ENCODE results near the gene MED4. TPM values are rescaled to one million over a fixed set of nuclear protein-coding genes. Genes with fewer than 3 reads are reported as not detected.
A peak's percentile ranks its signal among the peaks of the same experiment; 100 is the strongest.

MED4 gene
- total RNA-seq, 2 experiments from 2014 or later, result 45.8 to 50.1 TPM

- intact Hi-C loops (cut with micrococcal nuclease), result no loop called here
- H3K27me3 Mint-ChIP-seq (ENCODE audit: low read depth), result no peaks in the 10 kb centered on the region
- CTCF ChIA-PET, result no interaction called here
- no peaks in the 10 kb centered on the region for H3K4me1 Mint-ChIP-seq (ENCODE audit: low read depth)
- DNase-seq, result no peak
- H3K9me3 Mint-ChIP-seq, result no peaks in the 10 kb centered on the region
- peaks cover 34% of the 10 kb centered on the region for H3K36me3 Mint-ChIP-seq (ENCODE audit: low read depth)
- no peak overlapping the region for H3K27ac Mint-ChIP-seq
- no peak overlapping the region for H3K4me3 Mint-ChIP-seq
Measured at GRCh38 chr13:48054601-48055000, 40.3 kb downstream of the MED4 start.

GRCh38 chr13:48050550-48050949 is 44.4 kb downstream of the MED4 start:
- intact Hi-C loops (cut with micrococcal nuclease), result no loop called here
- Mint-ChIP-seq H3K27ac (no peak overlapping the region), H3K4me1 (ENCODE audit: low read depth) (no peaks in the 10 kb centered on the region), H3K9me3 (no peaks in the 10 kb centered on the region), H3K36me3 (ENCODE audit: low read depth) (peaks cover 28% of the 10 kb centered on the region), H3K27me3 (ENCODE audit: low read depth) (no peaks in the 10 kb centered on the region), H3K4me3 (no peak overlapping the region)
- CTCF ChIA-PET, result interaction anchor here (3.4 kb wide), 1 partner anchor 13 kb away, joined by 16 read pairs; the partner anchor contains the start of gene NUDT15
- no peak for DNase-seq

- no peak overlapping the region for H3K4me3 Mint-ChIP-seq
- peaks cover 27% of the 10 kb centered on the region for H3K36me3 Mint-ChIP-seq (ENCODE audit: low read depth)
- CTCF ChIA-PET, result no interaction called here
- no peaks in the 10 kb centered on the region for H3K9me3 Mint-ChIP-seq
- H3K4me1 Mint-ChIP-seq (ENCODE audit: low read depth), result peaks cover 39% of the 10 kb centered on the region
- H3K27ac Mint-ChIP-seq, result peak overlapping the region; percentile 80
- no peak for DNase-seq
- no peaks in the 10 kb centered on the region for H3K27me3 Mint-ChIP-seq (ENCODE audit: low read depth)
- intact Hi-C loops (cut with micrococcal nuclease), result loop anchor here (1.0 kb wide), 1 partner anchor 725 kb away; no protein-coding TSS in a partner anchor
Measured at GRCh38 chr13:48043789-48044503, 51.0 kb downstream of the MED4 start.

DNA sequence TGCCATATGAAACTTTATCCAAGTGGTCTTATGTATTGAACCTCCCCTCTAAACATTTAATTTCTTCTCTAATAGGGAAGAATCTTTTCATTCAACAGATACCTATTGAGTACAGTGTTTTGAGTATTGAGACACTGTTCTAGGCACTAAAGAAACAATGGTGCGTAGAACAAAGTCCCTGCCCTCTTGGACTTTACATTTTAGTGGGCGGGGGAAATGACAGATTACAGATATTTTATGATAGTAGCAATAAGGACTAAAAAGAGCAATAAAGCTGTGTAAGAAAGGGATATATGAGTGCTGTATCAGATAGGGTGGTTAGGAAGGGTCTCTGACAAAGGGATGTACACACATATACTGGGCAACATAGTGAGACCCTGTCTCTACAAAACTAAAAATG is 52.0 kb downstream of the MED4 start:
- no peaks in the 10 kb centered on the region for H3K27me3 Mint-ChIP-seq (ENCODE audit: low read depth)
- intact Hi-C loops (cut with micrococcal nuclease), result loop anchor here (1.0 kb wide), 1 partner anchor 726 kb away; no protein-coding TSS in a partner anchor
- no peaks in the 10 kb centered on the region for H3K9me3 Mint-ChIP-seq
- CTCF ChIA-PET, result no interaction called here
- H3K4me1 Mint-ChIP-seq (ENCODE audit: low read depth), result peaks cover 47% of the 10 kb centered on the region
- peak overlapping the region; percentile 80 for H3K27ac Mint-ChIP-seq
- H3K36me3 Mint-ChIP-seq (ENCODE audit: low read depth), result peaks cover 30% of the 10 kb centered on the region
- no peak for DNase-seq
- no peak overlapping the region for H3K4me3 Mint-ChIP-seq

DNA sequence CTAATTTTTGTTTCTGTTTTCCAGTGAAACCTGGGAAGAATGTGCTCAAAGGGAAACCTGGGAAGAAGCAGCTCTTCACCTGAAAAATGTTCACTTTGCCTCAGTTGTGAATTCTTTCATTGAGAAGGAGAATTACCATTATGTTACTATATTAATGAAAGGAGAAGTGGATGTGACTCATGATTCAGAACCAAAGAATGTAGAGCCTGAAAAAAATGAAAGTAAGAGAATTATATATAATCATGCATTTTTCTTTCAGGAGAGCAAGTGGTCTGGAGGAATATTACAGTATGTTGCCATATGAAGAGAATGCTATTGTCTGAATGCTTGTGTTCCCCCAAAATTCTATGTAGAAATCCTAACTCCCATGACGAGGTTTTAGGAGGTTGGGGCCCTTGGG is 54.0 kb downstream of the MED4 start:
- peak overlapping the region; percentile 19 for H3K27ac Mint-ChIP-seq
- no peaks in the 10 kb centered on the region for H3K9me3 Mint-ChIP-seq
- H3K36me3 Mint-ChIP-seq (ENCODE audit: low read depth), result peaks cover 25% of the 10 kb centered on the region
- no peaks in the 10 kb centered on the region for H3K27me3 Mint-ChIP-seq (ENCODE audit: low read depth)
- intact Hi-C loops (cut with micrococcal nuclease), result no loop called here
- CTCF ChIA-PET, result interaction anchor here (1.4 kb wide), 1 partner anchor 54 kb away, joined by 6 read pairs; the partner anchor contains the start of gene MED4
- DNase-seq, result no peak
- peaks cover 57% of the 10 kb centered on the region for H3K4me1 Mint-ChIP-seq (ENCODE audit: low read depth)
- H3K4me3 Mint-ChIP-seq, result no peak overlapping the region

DNA sequence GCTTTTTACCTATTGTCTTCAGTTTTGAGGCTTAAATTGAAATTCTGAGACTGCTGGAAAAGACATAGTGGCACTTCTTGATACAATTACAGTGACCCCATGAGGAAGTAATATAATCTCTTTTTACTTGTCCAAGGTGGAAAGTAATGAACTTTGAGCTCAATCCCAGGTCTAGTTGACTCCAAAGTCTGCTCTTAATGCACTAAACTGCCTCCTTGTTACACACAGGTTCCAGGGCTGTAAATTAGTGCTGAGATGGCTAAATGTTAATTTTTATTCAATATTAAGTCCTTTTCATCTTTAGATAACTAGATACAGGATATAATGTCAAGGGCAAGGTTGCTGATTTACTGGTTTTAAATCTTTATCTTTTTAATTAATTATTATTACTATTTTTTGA is 54.9 kb downstream of the MED4 start:
- H3K9me3 Mint-ChIP-seq, result no peaks in the 10 kb centered on the region

GRCh38 chr13:48038761-48039160 is 56.1 kb downstream of the MED4 start:
- peak; percentile 23 for DNase-seq
- Mint-ChIP-seq H3K9me3 (no peaks in the 10 kb centered on the region), H3K4me3 (peak overlapping the region; percentile 95)

More for the DNA sequence above, 54.9 kb downstream of the MED4 start:
- no peaks in the 10 kb centered on the region for H3K27me3 Mint-ChIP-seq (ENCODE audit: low read depth)
- H3K4me3 Mint-ChIP-seq, result no peak overlapping the region
- DNase-seq, result no peak
- H3K36me3 Mint-ChIP-seq (ENCODE audit: low read depth), result peaks cover 22% of the 10 kb centered on the region
- H3K4me1 Mint-ChIP-seq (ENCODE audit: low read depth), result peaks cover 57% of the 10 kb centered on the region
- CTCF ChIA-PET, result interaction anchor here (1.4 kb wide), 1 partner anchor 55 kb away, joined by 6 read pairs; the partner anchor contains the start of gene MED4
- intact Hi-C loops (cut with micrococcal nuclease), result no loop called here
- peak overlapping the region; percentile 50 for H3K27ac Mint-ChIP-seq

DNA sequence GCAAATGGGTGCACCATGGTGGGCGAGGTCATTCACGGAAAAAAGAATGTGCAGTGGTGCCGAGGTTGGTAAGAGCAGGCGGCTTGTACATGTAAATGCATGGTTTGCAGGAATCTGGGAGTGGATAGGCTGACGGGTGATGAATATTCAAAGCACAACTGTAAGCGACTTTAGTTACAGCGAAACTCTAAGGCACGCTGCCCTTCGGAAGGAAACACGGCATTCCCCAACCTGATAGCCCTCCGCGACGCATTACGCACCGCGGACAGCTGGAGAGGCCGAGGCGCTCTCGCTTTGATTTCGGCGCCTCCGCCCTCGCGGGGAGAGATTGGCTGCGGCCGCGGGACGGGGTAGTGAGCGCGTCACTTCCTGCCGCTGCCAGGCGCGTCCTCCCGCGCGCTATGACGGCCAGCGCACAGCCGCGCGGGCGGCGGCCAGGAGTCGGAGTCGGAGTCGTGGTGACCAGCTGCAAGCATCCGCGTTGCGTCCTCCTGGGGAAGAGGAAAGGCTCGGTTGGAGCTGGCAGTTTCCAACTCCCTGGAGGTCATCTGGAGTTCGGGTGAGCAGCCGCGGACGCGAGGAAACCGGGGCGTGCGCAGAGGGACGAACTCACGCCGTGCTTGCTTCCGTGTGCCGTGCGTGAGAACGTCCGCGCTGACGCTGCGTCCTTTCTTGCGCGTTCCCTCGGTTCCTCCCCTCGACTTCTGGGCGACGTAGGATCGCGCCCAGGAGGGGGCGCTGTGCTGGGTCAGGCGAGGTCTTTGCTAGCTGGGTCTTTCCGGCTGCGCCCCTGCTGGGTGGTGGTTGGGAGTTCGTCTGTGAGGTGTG is 57.3 kb downstream of the MED4 start, which contains the start of gene NUDT15:
NUDT15 (plus strand) TSS at position 381 of the 828 bp plus-strand sequence; CDS start at position 402, 21 bp downstream.
- Mint-ChIP-seq H3K27ac (peak within 1 kb of the TSS; percentile 95), H3K9me3 (no peaks in the 10 kb centered on the region), H3K27me3 (ENCODE audit: low read depth) (no peaks in the 10 kb centered on the region), H3K4me1 (ENCODE audit: low read depth) (peaks cover 42% of the 10 kb centered on the region), H3K4me3 (peak within 1 kb of the TSS; percentile 95), H3K36me3 (ENCODE audit: low read depth) (peaks cover 24% of the 10 kb centered on the region)
- intact Hi-C loops (cut with micrococcal nuclease), result loop anchor here (1.0 to 10.0 kb wide), 18 partner anchors 29 to 1985 kb away; partner anchors contain the start of genes ESD, FNDC3A, ITM2B and MED4
- CTCF ChIA-PET, result interaction anchor here (0.6 to 2.4 kb wide), 22 partner anchors 9 to 537 kb away, joined by 3 to 23 read pairs (median 4); partner anchors contain the start of genes ITM2B and MED4
- DNase-seq, result peak; percentile 96

More at GRCh38 chr13:48038761-48039160, 56.1 kb downstream of the MED4 start:
- peaks cover 25% of the 10 kb centered on the region for H3K36me3 Mint-ChIP-seq (ENCODE audit: low read depth)
- peaks cover 53% of the 10 kb centered on the region for H3K4me1 Mint-ChIP-seq (ENCODE audit: low read depth)
- intact Hi-C loops (cut with micrococcal nuclease), result loop anchor here (1.0 to 10.0 kb wide), 10 partner anchors 28 to 1459 kb away; partner anchors contain the start of genes FNDC3A, ITM2B and PHF11
- H3K27me3 Mint-ChIP-seq (ENCODE audit: low read depth), result no peaks in the 10 kb centered on the region
- CTCF ChIA-PET, result interaction anchor here (0.9 to 2.4 kb wide), 12 partner anchors 8 to 238 kb away, joined by 3 to 23 read pairs (median 4); partner anchors contain the start of gene MED4
- H3K27ac Mint-ChIP-seq, result peak overlapping the region; percentile 95

- no peak overlapping the region for H3K4me3 Mint-ChIP-seq
- intact Hi-C loops (cut with micrococcal nuclease), result loop anchor here (10.0 kb wide), 2 partner anchors 235 to 545 kb away; no protein-coding TSS in a partner anchor
- peaks cover 14% of the 10 kb centered on the region for H3K9me3 Mint-ChIP-seq
- peaks cover 21% of the 10 kb centered on the region for H3K4me1 Mint-ChIP-seq (ENCODE audit: low read depth)
- H3K27ac Mint-ChIP-seq, result no peak overlapping the region
- CTCF ChIA-PET, result no interaction called here
- peaks cover 30% of the 10 kb centered on the region for H3K36me3 Mint-ChIP-seq (ENCODE audit: low read depth)
- no peak for DNase-seq
- H3K27me3 Mint-ChIP-seq (ENCODE audit: low read depth), result no peaks in the 10 kb centered on the region
Measured at GRCh38 chr13:48029859-48030258, 65.0 kb downstream of the MED4 start.

- DNase-seq, result no peak
- H3K36me3 Mint-ChIP-seq (ENCODE audit: low read depth), result peaks cover 25% of the 10 kb centered on the region
- CTCF ChIA-PET, result no interaction called here
- intact Hi-C loops (cut with micrococcal nuclease), result no loop called here
- no peak overlapping the region for H3K4me3 Mint-ChIP-seq
- H3K27me3 Mint-ChIP-seq (ENCODE audit: low read depth), result no peaks in the 10 kb centered on the region
- peaks cover 14% of the 10 kb centered on the region for H3K9me3 Mint-ChIP-seq
- no peak overlapping the region for H3K27ac Mint-ChIP-seq
- peaks cover 15% of the 10 kb centered on the region for H3K4me1 Mint-ChIP-seq (ENCODE audit: low read depth)
Measured at GRCh38 chr13:48028066-48028465, 66.8 kb downstream of the MED4 start.
